Activated CD8-positive, alpha-beta memory T cell treated with anti-CD3 and anti-CD28 coated beads for 36 hours (primary cell): ENCODE measurements around the gene WNK1. TPM values are rescaled to one million over a fixed set of nuclear protein-coding genes. Genes with fewer than 3 reads are reported as not detected.
"Not testable (repeated sequence)": the region's sequence is repeated elsewhere in the genome, so short reads cannot be mapped to it uniquely, and the experiment has no call there.

Experiments
- CTCF ChIA-PET: fragments of 350-600 bp; sonication (Branson Sonifier 250); formaldehyde crosslinking; loops from one replicate; lab custom pipeline; 2021; ENCODE audit warnings: antibody characterized with exemption; lab: Charles Lee
- POLR2A ChIA-PET: fragments of 350-600 bp; sonication (Branson Sonifier 250); formaldehyde crosslinking; loops from one replicate; lab custom pipeline; 2021; ENCODE audit warnings: antibody characterized with exemption; lab: Charles Lee
- total RNA-seq, 2 experiments: library from RNA; stranded (reverse); gene quantifications; one replicate each; pipeline ENCODE4 v1.2.3, GENCODE V29; 2021

The WNK1 gene
- total RNA-seq, 2 experiments from 2014 or later: 150 to 155 TPM

DNA sequence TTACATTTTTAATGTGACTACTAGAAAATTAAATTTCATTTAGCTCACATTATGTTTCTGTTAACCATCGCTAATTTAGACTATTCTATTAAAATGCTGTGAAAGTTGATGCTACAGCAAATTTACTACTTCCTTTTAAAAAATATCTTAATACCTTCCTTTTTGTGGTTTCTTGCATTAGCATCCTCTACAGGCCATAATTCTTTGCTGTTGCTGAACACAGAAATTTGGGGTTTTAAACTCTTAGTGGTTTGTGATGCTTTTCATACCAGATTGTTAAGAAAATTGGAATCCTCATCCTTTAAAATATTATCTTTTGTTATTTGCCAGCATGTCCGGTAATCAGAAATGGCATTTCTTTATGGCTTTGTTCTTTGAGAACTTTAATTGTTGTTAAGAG, 18.1 kb downstream of the WNK1 start:
- ChIA-PET POLR2A (interaction anchor here (1.1 kb wide), 1 partner anchor 40 kb away, joined by 3 read pairs; no protein-coding TSS in a partner anchor), CTCF (interaction anchor here (1.2 kb wide), 1 partner anchor 85 kb away, joined by 4 read pairs; no protein-coding TSS in a partner anchor)

DNA sequence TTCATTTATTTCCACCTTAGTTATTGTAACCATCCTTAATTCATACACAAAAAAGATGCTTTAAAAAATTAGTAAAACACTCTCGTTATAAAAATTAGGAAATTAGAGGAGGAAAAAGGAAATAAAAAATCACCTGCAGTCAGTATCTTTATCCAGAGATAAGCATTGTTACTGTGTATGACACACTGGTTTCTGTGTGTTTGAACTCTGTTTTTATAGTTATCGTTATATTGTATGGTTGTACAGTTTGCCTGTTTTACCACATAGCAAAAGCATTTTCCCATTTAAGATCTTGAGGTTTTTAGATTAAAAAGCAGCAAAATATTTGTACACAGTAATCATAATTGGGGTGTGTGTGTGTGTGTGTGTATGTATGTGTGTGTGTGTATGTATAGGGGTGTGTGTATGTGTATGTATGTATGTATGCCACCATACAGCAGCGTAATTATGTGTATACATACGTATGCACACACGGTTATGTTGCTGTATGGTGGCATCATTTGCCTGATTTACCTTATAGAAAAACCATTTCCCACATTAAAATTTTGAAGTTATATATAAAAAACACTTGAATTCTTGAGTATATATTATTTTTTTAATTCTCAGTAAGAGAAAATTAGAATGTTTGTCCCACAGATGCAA, 19.8 kb downstream of the WNK1 start:
- ChIA-PET CTCF (interaction anchor here (1.2 kb wide), 1 partner anchor 87 kb away, joined by 4 read pairs; no protein-coding TSS in a partner anchor), POLR2A (no interaction called here)

DNA sequence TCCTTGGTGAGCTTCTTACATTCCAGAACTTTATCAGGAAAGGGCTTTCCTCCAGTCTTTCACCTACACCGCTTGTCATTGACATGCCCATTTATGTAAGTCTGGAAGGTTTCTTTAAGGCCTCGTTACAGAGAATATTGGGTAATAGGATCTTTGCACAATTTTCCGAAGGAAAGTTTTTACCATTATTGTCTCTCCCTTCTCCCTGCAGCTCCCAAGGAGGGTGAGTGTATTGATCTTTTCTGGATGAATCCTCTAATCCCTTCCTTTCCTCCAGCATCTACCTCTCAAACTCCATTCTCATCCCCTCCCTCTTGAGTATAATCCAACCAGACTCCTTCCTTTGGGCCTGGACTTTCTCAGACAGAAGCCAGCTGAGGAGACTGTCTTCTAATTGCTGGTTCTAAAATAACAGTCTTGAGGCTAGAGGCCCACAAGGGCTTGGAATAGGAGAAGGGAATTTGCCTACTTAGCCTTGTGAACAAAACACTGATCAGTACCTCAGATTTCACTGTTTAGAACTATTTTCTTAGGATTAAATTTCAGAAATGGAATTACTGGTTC, 21.8 kb downstream of the WNK1 start:
- CTCF ChIA-PET: interaction anchor here (1.2 kb wide), 1 partner anchor 13 kb away, joined by 3 read pairs; no protein-coding TSS in a partner anchor
- POLR2A ChIA-PET: no interaction called here

DNA sequence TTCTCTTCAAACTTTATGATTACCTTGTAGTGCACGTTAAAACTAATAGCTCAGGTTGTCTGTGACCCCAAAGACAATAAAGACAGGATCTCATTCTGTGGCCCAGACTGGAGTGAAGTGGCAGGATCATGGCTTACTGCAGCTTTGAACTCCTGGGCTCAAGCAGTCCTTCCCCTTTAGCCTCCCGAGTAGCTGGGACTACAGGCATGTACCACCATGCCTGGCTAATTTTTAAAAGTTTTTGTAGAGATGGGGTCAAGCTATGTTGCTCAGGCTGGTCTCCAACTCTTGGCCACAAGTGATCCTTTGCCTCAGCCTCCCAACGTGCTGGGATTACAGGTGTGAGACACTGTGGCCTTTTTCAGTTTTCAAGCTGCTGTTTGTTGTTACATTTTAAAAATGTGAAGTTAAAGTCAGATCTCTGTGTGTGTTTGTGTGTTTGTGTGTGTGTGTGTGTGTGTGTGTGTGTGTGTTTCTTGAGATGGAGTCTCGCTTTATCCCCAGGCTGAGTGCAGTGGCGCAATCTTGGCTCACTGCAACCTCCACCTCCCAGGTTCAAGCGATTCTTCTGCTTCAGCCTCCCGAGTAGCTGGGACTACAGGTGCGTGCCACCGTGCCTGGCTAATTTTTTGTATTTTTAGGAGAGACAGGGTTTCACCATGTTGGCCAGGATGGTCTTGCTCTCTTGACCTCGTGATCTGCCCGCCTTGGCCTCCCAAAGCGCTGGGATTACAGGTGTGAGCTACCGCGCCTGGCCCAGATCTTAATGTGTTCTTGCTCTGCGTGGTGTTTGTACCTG, 23.8 kb downstream of the WNK1 start:
- CTCF ChIA-PET: interaction anchor here (0.6 to 1.2 kb wide), 5 partner anchors 8 to 26 kb away, joined by 3 to 4 read pairs (median 3); no protein-coding TSS in a partner anchor
- POLR2A ChIA-PET: interaction anchor here (1.4 kb wide), 1 partner anchor 10 kb away, joined by 3 read pairs; no protein-coding TSS in a partner anchor

DNA sequence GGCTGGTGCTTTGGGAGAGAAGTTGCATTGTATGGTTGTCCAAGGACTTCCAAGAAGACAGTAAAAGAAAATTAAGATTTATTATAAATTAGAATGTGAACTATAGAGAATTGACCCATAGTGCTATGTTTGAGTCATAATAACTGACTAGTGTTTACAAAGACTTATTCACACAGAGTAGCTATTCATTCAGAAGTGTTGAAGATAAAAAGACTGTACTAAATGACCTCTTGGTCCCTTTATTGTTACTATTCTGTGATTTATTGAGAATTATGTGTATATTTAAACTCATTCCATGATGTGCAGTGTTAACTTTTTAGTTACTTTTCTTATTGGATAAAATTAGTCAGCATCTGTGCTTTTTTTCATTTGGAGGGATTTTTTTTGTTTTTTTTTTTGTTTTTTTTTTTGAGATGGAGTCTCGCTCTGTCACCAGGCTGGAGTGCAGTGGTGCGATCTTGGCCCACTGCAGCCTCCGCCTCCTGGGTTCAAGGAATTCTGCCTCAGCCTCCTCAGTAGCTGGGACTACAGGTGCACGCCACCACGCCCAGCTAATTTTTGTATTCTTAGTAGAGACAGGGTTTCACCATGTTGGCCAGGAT, 24.5 kb downstream of the WNK1 start:
- ChIA-PET POLR2A (interaction anchor here (0.8 to 1.4 kb wide), 2 partner anchors 11 to 33 kb away, joined by 3 read pairs; no protein-coding TSS in a partner anchor), CTCF (interaction anchor here (1.2 to 1.4 kb wide), 3 partner anchors 8 to 26 kb away, joined by 3 to 5 read pairs (median 4); no protein-coding TSS in a partner anchor)

DNA sequence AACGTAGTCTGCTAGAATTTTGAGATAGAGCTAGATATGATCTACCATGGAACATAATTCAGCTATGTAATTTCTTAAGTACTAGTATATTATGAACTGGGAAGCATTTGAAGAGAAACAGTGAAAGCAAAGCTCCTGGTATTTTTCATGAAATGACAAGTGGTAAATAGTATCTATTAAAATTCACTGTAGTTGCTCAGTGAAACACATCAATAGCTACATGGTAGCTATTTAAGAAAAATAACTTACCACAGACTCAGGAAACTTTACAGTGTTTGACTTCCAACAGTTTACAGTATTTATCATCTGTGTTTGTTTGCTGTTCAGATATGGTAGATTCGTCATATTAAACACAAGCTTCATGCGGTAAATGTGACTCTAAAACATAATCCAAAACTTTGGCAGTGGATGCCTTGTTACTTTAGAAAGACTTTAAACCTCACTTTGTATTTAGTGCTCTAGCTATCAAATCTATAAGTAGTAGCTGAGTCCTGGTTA, 25.2 kb downstream of the WNK1 start:
- ChIA-PET CTCF (interaction anchor here (0.6 to 1.4 kb wide), 4 partner anchors 9 to 48 kb away, joined by 3 to 5 read pairs (median 4); no protein-coding TSS in a partner anchor), POLR2A (interaction anchor here (0.6 to 0.8 kb wide), 2 partner anchors 20 to 34 kb away, joined by 3 to 4 read pairs; no protein-coding TSS in a partner anchor)

DNA sequence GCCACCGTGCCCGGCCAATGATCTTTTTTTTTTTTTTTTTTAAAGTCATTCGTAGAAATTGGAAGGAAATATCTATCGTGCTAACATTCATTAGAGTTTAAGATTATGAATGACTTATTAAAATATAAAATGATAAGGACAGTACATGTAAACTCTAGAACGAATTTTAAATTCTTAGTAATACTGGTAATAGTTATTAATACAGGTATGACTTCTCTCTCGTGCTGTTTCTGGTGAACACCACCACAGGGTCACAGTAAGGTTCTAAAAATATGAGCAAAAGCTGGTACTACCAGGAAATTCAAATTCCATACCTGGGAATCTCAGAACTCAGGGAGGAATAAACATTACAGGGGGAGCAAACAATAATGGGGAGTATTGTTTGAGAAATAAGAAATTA, 26.2 kb downstream of the WNK1 start:
- POLR2A ChIA-PET: no interaction called here
- CTCF ChIA-PET: interaction anchor here (0.7 kb wide), 2 partner anchors 19 to 661 kb away, joined by 3 read pairs; no protein-coding TSS in a partner anchor

DNA sequence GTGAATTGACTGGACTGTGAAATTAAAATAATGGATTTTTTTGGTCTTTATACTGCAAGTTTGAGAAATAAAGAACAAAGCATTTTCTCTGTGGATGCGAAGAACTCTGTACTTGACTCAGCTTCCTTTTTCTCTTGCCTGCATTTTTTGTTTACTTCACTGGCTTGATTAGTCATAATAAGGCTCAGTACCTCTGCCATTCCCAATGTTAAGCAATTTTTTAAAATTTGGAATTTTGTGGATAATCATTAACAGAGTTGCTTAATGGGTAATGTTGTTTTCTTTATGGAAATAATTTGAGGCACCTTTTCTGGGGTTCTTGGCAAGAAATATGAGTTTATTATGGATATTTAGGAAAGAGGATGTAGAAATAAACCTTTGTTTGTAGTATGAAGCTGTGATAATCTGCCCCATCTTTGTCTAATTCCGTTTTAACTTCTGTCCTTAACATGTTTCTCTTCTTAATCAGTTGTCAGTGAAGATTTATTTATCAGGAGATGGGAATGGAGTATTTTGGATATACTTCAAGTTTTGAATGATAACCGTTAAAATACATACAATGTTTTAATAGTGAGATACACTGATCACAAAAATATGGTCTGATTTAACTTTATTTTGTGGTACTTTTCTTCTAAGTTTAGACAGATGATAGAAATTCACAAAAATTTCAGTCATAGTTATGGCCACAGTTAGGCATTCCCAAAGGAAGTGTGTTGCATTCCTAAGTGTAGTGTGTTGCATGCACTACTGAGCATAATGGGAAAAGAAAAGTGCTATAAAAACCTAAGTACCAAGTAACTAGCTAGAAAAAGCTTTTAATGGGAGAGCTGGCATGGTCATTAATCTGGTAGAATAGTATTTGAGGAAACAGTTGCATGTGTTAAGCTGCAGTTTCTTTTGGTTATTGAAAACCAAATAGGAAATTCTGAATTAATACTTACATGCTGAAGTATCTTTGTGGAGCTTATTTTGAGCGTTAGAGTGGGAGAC, 27.7 kb downstream of the WNK1 start:
- ChIA-PET POLR2A (interaction anchor here (0.5 kb wide), 1 partner anchor 873 kb away, joined by 4 read pairs; no protein-coding TSS in a partner anchor), CTCF (interaction anchor here (0.7 to 1.3 kb wide), 6 partner anchors 12 to 327 kb away, joined by 3 to 4 read pairs (median 3); no protein-coding TSS in a partner anchor)

DNA sequence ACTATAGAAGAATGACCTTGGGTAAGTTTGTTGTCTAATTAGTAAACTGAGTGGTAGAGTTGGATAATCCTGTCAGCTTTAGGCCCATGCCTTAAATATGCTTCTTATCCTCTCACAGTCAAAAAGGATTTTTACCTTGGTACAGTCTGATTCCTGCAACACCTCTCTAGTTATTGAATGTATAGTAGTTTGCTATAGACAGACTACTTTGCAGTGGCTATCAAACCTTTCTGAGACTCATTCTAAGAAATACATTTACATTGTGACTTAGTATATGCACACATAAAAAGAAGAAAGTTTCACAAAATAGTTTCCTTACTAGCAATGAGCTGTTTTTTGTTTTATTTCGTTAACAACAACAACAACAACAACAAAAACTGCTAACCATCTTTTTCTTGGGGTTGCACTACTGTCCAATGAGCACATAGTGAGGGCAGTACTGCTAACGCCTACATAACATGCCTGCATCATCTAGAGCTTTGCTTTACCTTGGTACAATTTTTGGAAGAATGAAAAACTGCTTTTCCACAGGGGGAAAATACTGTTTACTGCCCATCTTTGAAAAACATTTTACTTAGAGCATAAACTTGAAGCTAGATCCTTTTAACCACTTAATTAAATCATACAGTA, 28.5 kb downstream of the WNK1 start:
- POLR2A ChIA-PET: interaction anchor here (0.5 kb wide), 1 partner anchor 872 kb away, joined by 4 read pairs; no protein-coding TSS in a partner anchor
- CTCF ChIA-PET: interaction anchor here (0.7 to 1.3 kb wide), 6 partner anchors 11 to 328 kb away, joined by 3 to 4 read pairs (median 3); no protein-coding TSS in a partner anchor

DNA sequence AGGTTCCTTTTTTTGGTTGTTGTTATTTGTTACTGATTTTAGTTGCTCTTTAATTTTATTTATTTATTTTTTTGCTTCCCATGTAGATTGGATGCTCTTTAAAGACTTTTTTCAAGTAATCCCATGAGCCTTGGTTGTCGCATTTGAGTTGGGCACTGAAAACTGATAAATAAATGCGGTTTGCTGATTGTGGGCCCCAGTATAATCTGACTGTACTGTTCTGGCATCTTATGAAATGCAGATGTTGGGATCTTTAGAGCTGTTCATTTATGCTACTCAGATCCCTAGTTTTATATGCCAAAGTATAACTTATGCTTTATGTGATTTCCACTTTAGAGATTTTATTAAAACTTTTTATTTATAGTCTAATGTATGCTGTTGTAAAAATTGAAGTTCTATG, 33.3 kb downstream of the WNK1 start:
- CTCF ChIA-PET: no interaction called here
- POLR2A ChIA-PET: no interaction called here

DNA sequence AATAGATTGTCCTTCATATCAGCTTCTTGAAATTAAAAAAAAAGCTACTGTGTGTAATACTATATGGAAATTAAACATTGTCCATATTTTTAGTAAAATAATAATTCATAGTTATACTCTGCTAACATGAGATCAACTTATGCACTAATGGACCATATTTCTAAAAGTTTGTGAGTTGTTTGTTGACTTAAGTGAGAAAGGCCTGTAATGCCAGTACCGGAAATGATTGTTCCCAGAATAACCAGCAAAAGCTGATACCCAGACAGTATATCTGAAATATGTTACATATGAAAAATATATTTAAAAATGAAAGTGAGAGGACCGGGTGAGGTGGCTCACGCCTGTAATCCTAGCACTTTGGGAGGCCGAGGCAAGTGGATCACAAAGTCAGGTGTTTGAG, 35.9 kb downstream of the WNK1 start:
- CTCF ChIA-PET: no interaction called here
- POLR2A ChIA-PET: no interaction called here

DNA sequence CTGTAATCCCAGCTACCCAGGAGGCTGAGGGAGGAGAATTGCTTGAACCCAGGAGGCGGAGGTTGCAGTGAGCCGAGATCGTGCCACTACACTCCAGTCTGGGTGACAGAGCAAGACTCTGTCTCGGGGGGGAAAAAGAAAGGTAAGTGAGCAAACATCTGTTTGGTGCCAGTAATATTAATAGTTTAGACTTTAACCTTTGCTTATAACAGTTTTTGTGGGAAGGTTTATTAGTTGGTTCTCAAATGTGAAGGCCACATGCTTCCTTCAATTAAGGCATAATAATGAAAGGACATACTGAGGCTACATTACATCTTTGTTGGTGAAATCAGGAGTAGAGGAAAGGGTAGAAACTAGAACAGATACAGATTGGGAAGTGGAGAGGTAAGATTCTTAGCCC, 36.4 kb downstream of the WNK1 start:
- CTCF ChIA-PET, POLR2A ChIA-PET: not testable (repeated sequence)

DNA sequence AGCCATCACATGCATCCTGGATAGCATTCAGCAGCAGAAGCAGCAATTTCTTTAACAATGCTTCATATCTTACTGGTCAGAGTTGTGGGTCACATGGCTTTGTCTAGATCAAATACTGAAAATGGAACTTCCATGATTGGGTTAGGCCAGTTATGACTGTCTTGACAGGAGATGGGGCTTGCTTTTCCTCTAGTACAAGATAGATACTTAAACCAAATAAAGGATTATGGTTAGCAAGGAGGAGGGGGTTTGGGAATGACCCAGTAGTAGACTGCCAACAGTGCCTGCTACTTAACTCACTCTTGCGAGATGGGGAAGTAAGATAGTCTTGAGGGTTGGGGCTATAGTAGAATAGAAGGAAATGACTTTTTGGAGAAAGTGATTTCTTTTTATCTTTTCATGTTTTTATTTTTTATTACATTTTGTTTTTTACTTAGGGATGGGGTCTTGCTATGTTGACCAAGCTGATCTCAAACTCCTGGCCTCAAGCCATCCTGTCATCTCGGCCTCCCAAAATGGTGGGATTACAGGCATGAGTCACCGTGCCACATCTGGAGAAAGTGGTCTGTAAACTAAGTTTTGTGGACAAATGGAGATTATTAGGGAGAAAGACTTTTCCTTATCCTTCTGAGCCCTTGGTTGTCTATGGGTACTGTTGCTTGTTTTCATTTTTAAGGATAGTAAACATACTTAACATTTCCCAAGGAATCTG, 37.6 kb downstream of the WNK1 start:
- ChIA-PET CTCF (interaction anchor here (1.0 kb wide), 1 partner anchor 39 kb away, joined by 5 read pairs; no protein-coding TSS in a partner anchor), POLR2A (no interaction called here)

DNA sequence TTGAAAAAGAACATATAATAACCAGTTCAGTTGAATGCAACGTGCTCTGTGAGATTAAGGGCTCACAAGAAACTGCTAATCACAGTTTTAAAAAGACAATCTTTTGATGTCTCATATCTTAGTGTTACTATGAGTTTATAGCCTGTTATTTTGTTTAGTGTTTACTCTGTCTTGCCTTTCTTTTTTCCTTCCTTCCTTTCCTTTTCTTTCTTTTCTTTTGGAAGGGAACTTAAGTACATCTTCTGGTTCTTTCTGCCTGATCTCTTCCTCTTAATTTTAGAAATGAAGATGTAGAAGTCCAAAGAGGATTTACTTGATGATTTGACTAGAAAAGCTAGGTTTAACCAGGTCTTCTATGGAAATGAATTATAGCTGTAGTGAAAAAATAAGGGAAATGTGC, 38.2 kb downstream of the WNK1 start:
- POLR2A ChIA-PET: no interaction called here
- CTCF ChIA-PET: no interaction called here

DNA sequence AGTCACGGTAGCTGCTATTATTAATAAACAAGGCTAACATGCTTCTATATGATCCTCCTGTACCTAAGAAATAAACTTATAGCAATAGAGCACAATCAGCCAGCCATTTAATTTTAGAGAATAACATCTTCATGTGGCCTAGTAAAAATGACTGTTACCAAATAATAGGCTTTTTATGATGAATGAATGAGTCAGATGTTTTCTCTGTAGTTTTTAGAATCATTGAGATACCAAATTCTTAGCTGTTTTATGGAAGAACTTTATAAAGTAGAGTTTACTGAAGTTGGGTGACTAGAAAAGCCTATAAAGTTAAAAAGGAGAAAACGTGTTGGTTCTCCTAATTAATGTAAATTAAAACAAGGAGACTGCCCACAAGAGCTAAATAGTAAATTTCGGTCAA, 40.7 kb downstream of the WNK1 start:
- ChIA-PET CTCF (interaction anchor here (1.0 to 1.9 kb wide), 3 partner anchors 16 to 41 kb away, joined by 3 to 5 read pairs (median 4); partner anchors contain the start of gene WNK1), POLR2A (no interaction called here)

DNA sequence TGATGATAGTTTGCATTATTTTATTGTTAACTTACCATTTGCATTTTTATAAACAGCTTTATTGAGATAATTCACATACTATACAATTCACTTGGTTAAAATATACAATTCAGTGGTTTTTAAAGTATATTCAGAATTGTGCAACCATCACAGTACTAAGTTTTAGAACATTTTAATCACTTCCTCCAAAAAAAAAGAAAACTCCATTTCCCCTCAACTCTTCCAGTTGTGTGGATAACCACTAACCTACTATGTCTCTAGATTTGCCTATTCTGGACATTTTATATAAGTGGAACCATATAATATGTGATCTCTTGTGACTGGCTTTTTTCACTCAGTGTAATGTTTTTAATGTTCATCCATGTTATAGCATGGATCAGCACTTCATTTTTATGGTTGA, 41.3 kb downstream of the WNK1 start:
- CTCF ChIA-PET: interaction anchor here (1.0 to 1.5 kb wide), 3 partner anchors 17 to 120 kb away, joined by 3 to 4 read pairs (median 4); partner anchors contain the start of gene WNK1
- POLR2A ChIA-PET: no interaction called here
